ENCODE data around the gene SIPA1.

Gene SIPA1

GRCh38 chr11:65637794-65638419, at the start of gene SIPA1:
Gene SIPA1 (plus strand): TSS chr11:65638101. CDS start chr11:65640922, 2,821 bp downstream.
- no peak for DNase-seq

GRCh38 chr11:65588199-65589054, 49.5 kb upstream of the SIPA1 start:
- DNase-seq, result no peak

GRCh38 chr11:65589444-65590239, 48.3 kb upstream of the SIPA1 start:
- DNase-seq, result no peak

- DNase-seq, result no peak
These were observed 47.6 kb upstream of the SIPA1 start for GRCh38 chr11:65590240-65590738.

GRCh38 chr11:65591939-65592857, 45.7 kb upstream of the SIPA1 start:
- DNase-seq, result no peak

GRCh38 chr11:65592858-65593517, 44.9 kb upstream of the SIPA1 start:
- DNase-seq, result no peak

- DNase-seq, result no peak
These were observed 44.1 kb upstream of the SIPA1 start for GRCh38 chr11:65593518-65594414.

GRCh38 chr11:65595131-65595530, 42.8 kb upstream of the SIPA1 start:
- no peak for DNase-seq

GRCh38 chr11:65595543-65596281, 42.2 kb upstream of the SIPA1 start, which contains the start of gene KCNK7:
Gene KCNK7 (minus strand): TSS chr11:65595800. CDS start chr11:65595772, 28 bp downstream.
- no peak for DNase-seq

- no peak for DNase-seq
These were observed 41.4 kb upstream of the SIPA1 start for GRCh38 chr11:65596520-65596919.

- DNase-seq, result no peak
These were observed 39.6 kb upstream of the SIPA1 start for GRCh38 chr11:65598258-65598699.

GRCh38 chr11:65599216-65599954, 38.5 kb upstream of the SIPA1 start:
- DNase-seq, result no peak

GRCh38 chr11:65599955-65600246, 38.0 kb upstream of the SIPA1 start:
- DNase-seq, result no peak

GRCh38 chr11:65604258-65604657, 33.6 kb upstream of the SIPA1 start:
- no peak for DNase-seq

GRCh38 chr11:65606876-65607613, 30.9 kb upstream of the SIPA1 start:
- no peak for DNase-seq

- no peak for DNase-seq
These were observed 30.1 kb upstream of the SIPA1 start for GRCh38 chr11:65607614-65608426.

- no peak for DNase-seq
These were observed 28.7 kb upstream of the SIPA1 start for GRCh38 chr11:65609229-65609628.
